ENCODE results near the gene TNRC6C.
"Not testable (repeated sequence)": the region's sequence is repeated elsewhere in the genome, so short reads cannot be mapped to it uniquely, and the experiment has no call there.

The TNRC6C gene

DNA sequence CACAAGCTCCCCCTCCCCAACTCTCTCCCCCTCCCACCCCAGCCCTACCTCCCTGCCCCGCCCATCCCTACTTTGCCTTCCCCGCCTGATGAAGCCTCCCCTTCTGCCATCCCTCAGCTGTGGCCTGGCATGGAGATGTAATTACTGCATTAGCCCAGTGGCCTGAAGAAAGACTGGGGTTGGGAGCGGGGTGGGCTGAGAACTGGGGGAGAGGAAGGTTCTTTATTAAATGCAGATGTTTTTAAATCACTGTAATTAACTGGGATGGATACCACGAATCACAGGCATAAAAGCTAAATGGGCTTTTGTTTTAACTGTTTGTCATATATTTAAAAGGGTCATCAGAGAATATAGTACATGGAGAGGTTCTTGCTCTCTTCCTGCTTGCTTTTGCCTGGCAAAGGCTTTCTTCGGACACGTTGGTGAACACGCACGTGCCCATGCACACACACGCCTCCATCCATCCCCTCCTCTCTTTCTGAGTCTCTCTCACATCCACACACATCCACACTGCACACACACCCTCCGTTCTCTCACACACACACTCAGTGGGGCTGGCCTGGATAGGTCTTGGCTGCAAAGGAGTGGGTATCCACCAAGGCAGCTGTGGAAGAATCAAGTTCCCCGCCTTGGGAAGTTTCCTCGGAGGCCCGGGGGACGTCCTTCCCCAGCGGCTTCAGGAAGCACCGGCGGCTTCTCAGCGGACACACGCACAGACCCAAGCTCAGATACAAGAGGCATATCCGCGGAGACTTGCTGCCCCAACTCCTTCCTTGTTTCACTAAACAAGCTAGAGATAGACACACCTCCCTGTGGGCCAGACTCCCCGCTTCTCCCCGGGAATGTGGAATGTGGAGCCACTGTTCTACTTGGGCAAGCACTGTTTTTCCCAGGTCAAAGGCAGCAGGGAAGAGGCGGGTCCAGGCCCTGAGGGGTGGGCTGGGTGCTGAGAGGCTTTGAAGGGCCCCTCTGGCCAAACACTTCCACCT, 27.4 kb upstream of the TNRC6C start:
- DNase-seq: no peak

DNA sequence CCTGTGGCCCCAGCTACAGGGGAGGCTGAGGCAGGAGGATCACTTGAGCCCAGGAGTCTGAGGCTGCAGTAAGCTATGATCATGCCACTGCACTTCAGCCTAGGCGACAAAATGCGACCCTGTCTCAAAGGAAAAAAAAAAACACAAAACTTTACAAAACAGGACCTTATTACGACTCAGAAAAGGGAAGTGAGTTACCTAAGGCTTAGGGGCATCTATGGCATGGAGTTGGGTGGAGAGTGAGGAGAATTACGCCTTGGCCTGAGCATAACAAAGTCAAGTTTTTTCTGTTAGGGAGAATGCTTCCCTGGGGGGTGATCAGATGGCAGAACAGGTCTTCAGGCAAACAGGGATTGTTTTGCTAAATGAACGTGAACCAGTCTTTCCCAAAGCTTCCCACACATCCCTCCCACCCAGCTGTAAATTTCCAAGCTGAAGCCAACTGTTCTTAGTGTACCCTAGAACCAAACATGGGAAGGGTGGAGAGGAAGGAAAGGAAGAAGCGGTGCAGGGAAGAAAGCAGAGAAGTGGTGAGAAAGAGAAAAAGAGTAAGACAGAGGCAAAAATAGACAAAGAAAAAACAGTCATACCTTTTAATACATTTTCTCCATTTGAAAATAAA, 24.6 kb upstream of the TNRC6C start:
- DNase-seq: peak; percentile 14

DNA sequence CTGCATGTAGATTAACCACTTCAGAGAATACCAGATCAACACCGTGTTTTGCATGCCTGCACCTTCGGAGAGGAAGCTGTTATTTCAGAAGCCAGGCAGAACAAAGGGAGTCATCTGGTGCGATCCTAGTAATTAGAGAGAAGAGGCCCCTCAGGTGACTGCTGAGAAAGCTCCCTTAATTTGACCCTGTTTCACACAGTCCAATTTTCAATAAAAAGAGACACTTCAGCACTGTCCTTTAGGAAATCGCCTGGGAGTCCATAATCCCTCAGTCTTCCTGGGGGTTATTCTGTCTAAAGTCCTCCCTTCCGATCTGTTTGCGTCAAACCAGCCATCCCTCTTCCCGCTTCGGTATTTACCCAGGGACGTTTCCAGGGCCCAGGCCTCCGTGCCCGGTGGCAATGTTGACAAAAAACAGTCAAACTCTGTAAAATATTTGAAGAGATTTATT, 23.4 kb upstream of the TNRC6C start:
- DNase-seq: no peak

DNA sequence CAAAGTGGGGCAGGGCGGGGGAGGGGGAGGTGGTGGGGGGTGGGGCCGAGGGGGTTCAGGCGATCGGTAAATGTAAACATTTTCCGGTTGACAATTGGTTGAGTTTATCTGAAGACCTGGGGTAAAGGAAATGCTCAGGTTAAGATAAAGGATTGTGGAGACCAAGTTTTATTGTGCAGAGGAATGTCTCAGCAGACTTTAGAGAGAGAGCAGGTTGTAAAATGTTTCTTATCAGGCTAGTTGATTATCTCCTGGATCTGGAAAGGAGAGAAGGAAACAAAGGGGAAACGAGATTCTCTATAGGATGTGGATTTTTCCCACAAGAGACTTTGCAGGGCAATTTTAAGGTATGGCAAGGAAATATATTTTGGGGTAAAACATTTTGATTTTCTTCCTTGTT, 22.8 kb upstream of the TNRC6C start:
- not testable (repeated sequence) for DNase-seq

DNA sequence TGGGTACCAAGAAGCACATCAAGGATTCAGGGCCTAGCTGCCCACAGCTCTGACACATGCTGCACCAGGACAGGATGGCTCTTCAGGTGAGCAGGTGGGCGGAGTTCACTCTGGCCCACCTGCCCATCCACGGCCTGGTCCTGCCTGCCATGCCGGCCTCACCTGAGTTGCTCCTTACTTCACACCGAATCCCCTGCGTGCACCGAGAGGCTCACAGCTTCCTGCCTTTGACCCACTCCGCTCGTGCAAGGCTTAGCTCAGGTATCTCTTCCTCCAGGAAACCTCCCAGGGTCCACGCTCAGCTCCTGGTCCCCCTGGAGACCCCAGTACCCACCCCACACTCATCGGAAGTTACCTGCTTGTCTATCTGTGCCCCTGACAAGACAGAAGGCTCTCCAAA, 21.6 kb upstream of the TNRC6C start:
- DNase-seq: no peak

DNA sequence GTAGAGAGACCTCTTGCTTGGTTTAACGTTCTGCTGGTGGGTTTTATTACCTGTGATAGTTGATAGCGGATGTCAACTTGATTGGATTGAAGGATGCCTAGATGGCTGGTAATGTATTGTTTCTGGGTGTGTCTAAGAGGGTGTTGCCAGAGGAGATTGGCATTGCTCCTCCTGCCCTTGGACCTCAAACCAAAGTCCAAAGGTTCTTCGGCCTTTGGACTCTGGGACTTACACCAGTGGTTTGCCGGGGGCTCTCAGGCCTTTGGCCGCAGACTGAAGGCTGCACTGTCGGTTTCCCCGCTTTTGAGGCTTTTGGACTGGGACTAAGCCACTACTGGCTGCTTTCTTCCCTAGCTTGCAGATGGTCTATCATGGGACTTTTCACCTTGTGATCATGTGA, 17.5 kb upstream of the TNRC6C start:
- no peak for DNase-seq

DNA sequence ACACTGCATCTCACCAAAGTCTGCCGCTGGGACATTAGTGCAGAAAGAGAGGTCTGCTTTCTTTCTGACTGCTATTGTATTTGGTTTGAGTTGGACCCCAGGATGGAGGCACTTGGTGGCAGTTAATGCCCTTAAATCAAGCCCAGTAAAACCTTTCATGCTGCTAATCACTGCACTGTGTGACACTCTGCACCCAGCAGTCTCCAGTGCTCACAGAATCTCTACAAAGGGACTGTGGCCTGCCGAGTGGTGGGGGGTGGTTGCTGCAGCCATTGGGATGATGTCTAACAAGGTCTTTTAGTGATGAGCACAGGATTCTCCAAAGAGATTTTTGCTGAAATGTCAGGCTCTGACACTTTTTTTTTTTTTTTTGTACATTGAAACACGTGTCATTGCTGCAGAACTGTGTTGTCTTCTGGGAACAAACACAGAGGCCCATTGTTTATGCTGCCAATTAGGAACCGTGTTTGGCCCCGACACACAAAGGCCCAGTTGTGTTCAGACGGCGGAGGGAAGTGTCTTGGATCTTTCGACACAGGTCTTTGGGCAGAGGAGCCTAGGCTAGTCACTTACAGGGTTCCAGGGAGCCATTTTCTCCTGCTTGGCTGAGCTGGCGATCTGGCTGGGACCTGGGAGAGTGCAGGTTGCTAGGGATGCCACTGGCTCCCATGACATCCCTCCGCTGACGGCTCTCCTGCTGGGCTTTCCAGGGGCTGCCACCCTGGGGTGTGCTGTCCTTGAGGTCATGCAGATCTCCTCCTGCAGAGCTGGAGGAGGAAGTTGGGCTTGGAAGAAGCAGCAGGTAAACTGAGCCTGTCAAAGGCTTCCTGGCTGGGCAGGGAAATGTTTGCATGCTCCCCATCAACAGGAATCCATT, 16.2 kb upstream of the TNRC6C start:
- DNase-seq: no peak

DNA sequence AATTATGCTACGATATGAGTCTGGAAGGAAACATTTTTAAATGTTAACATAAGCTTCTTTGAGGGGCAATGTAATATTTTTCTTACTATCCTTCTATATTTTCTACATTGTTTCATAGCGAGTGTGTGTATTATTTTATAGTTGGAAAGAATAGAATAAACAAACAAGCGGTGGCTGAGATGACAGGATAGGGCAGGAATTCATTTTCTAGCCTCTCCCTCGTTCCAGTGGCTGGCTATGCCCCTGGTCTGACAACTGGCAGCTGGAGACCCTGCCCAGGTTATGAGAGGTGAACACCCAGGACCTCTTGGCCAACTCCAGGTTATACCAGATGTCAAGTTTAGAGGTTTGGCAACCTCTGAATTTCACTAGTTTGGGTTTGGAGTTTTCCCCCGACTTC, 14.5 kb upstream of the TNRC6C start:
- no peak for DNase-seq

DNA sequence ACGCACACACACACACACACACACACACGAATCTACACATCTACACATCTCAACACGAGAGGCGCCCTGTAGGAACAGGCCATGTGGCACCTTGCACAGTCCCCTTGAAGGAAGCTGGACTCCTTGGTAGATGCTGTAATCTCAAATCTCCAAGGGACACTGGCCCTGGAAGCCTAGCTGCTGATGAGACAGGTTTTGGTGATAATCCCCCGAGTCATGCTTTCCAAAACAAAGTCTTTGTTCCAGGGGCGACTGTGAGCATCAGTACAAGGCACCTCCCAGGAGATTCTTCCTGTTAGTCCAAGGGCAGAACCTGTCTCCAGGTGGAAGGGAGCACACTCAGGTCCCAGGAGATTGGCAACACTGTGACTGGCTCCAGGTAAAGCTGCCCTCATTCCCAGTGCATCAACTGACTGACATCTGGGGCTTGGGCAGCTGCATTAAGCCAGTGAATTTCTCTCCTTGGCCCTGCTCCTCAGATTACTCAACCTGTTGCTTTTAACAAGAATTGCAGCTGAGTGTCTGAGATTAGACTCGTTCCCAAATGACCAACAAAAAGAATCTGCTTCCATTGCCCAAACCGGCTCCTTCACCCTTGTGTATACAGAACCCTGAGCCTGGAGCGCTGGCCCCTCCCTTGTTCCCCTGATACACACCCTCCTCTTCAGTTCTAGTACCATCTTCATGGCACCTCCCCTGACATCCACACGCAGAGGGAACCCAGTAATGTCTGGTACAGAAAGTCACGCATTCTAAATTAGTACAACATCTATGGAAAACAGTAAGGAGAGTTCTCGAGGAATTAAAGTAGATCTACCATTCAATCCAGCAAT, 13.9 kb upstream of the TNRC6C start:
- DNase-seq: no peak

DNA sequence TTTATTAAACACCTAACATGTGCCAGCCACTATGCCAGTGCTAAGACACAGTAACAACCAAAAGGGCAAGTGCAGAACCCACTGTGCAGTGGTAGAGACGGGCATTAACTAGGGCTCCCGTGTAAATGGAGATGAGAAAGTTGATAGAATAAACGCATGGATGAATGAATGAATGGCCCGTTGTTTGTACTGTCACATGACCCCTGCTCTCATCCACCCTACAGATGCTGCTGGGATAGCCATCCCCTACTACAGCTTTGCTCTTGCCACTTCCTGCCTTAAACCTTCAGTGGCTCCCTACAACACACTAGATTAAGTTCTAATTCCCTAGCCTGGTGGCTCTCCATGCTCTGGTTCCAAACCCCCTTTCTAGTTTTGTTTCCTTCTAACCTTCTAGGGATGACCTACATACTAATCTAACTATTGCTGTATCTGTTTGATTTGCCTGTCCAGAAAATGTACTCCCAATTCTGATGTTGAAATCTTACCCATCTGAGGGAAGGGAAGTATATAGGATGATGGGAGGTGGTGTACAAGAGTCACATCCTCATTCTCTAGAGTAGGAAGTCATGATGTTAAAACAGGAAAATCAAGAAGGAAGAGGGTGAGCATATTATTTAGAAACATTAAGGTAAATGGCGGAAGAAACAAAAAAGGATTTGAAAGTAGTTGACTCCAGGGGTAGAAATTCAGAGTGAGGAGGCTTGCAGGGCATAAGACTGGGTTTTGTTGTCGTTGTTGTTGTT, 11.4 kb upstream of the TNRC6C start:
- no peak for DNase-seq

DNA sequence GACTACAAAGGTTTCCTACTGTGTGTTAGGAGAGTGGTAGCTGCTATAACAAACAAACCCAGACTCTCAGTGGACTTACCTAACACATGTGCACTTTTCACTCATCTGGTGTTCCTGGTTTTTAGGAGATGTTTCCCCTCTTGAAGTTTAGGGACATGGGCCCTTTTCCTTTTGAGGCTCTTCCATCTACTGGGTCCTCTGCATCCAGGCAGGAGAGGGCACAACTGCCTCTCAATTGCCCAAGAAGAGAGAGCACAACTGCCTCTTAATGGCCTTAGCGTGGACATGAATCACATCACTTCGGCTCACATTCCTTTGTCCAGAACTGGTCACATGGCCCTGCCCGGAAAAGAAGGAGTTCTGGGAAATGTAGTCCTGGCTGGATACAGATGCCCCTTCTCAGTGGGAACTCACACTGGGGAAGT, 9.8 kb upstream of the TNRC6C start:
- DNase-seq: no peak

DNA sequence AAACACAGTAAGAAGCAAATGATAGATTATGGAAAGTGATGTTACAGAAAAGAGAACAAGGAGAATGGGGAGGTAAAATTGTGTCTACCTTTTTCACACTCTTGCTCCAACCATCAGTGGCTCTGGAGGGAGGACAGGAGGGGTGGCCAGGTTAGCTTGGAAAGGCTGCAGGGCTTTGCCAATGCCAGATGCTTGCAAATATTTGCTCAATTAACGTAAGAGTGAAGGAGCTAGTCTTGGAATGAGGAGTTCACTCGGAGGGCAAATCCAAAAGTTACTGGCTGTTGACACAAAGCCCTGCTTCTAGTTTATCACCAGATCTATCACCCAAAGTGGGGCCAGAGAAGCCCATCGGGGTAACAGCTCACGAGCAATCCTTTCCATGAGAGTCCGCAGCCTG, 7.4 kb upstream of the TNRC6C start:
- no peak for DNase-seq

DNA sequence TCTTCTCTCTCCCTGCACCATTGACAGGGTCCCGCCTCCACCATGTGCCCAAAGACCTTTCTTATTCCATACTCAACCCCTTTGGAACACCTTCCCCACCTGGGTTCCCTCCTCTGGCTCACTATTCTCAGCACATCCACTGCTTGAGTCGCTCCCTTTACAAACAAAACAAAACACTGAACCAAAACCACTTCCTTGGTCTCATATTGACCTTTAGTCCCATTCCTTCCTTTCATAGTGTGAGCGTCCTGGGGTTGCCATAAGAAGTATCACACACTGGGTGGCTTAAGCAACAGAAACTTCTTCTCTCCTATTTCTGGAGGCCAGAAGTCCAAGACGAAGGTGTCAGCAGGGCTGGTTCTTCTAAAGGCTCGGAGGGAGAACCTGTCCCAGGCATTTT, 6.1 kb upstream of the TNRC6C start:
- DNase-seq: no peak

DNA sequence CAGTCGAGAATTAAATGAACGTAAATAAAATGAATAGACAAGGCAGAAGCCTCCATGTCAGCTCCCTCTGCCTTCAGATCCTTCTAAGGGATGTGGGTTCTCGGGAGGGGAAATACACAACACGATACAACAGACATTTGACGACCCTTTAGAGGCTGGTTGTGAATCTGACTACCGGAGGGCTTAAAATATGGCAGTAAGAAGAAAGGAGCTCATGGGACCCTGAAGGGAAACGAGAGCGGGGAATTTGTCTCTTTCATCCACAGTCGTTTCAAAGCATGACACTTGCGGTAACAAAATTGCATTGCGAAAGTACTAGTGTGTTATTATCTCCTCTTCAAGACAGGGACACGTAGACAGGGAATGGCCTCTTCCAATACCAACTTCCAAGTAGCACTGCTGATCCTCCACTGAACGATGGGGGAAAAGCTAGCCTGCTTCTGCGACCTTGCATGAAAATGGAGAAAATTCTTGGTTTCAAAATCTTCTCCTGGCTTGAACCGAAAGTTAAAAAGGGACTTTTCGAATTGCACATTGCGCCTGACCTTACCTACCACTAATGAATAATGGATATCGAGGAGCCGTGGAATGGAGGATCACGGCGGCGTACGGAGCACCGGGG, 1.2 kb upstream of the TNRC6C start:
- peak; percentile 44 for DNase-seq

DNA sequence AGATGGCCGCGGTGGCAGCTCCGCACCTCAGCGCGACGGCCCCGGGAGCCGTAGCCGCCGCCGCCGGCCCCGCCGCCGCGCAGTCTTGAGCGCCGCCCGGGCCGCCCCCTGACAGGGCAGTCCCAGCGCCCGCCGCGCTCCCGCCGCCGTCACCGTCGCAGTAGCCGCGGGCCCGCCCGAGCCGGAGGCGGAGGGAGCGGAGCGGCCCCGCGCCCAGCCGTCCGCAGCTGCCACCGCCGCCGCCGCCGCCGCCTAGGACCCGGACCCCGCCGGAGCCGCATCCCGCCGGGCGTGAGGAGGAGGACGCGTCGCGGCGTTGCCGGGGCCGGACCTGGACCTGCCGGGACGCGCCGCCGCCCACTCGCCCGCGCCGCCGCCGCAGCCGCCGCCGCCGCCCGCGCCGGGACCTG, 218 bp downstream of the TNRC6C start:
- no peak for DNase-seq

DNA sequence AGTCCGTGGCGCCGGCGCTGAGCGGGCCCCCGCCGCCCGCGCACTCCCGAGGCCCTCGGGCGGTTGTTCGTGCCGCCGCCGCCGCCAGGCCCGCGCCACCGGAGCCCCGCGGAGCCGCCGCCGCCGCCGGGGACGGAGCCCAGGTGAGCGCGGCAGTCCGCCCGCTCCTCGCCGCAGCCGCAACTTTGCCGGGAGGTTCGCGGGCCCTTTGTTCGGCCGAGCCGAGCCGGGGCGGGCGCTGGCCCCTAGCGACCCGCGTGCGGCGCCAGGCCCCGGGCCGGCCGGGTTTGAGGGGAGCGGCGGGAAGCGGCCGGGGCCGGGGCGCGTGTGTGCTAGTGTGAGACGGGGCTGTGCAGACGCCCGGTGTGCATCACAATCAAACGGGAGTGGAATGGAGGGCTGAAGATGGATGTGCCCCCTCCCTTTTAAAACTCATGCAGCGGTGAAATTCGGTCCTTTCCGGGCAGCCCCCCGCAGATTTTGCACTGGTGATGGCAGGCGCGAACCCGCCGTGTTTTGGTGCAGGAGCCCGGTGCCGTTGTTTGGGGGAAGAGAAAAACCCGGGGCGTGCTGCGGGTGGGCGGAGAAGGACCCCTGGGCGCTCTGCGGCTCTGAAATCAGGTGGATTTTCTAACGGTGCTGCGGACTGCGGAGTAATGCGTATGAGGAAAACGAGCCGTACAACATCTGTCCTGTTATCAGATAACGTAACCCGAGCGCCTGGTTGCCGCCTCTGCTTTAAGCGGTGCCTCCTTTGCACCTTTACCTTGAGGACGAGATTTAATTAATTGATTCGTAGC, 823 bp downstream of the TNRC6C start:
- DNase-seq: peak; percentile 60

DNA sequence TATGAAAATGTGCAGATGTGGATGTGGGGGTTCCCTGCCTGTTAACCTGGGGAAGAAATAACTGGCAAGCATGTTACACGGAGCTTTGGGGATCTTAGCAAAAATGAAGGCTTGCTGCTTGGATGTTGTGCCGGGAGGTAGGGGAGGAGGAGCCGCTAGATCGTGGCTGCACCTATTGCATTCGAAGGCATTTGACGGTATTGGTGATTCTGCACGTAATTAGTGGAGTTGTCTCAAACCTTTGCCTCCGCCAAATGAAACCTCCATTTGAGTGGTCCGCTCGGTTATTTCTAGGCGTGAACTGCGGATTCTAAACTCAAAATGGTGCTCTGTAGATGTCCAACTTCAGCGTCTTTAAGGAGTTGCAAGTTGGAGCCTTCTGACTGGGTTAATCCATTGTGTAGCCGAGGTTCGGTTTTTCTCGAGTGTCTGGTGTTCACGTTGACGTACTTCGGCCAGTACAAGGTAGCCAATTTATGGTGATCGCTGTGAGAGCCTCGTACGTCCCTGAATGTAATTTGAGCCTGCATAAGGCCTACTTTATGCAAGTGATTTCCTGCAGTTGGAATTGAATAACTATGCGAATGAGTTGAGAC, 1.5 kb downstream of the TNRC6C start:
- DNase-seq: no peak

DNA sequence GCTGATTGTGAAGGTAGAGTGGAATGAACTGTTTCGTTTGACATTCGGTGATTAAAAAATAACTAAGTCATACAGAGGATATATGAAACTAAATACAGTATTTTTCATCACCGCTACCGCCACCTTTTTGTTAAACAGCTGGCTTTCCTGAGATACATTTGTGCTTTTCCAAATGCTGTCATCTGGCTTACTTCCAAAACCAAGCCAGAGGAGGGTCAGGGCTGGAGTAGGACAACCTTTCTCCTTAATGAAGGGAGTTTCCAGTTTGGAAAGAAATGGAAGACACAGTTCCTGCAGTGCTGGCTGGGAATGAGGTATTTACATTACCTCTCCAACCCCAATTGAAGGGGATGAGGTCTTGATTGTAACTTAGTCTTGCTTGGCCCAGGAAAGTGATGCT, 3.2 kb downstream of the TNRC6C start:
- no peak for DNase-seq

DNA sequence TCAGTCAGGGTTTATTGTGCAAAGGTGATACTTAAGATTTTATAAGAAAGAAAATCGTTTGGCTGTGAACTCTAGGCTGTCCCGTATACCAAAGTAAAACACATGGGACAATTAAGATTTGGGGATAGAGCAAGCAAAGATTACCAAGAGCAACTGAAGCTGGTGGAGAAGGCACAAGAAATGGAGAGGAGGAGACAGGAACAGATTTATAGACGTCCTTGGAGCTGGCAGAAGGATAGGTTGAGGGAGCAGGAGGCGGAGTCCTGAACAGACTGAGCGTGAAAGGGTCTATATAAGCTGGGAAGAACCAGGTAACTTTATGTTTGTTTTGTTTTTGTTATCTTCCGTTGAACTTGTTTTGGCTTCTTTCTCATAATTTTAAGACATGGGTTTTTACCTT, 3.8 kb downstream of the TNRC6C start:
- DNase-seq: no peak

DNA sequence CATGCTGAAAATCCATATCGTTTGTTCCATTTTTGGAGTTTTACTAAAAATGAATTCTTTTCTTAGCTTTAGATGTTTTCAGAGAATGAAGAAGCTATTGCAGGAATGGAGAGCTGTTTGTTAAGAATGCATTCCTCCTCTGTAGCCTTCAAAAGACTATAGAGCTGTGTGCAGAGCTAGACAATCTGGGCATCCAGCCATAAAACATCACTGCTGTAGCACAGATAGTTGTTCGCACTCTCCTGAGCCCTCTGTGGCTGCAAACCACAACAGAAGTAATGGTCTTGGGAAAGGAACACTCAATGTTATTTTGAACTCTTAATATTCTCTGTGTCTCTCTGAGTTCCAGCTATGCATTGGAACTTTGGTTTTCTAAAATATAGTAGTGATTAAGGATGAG, 4.9 kb downstream of the TNRC6C start:
- DNase-seq: peak; percentile 97
